Measurements from ENCODE around the gene MPP3.
"Not testable (repeated sequence)": the region's sequence is repeated elsewhere in the genome, so short reads cannot be mapped to it uniquely, and the experiment has no call there.

Gene MPP3

DNA sequence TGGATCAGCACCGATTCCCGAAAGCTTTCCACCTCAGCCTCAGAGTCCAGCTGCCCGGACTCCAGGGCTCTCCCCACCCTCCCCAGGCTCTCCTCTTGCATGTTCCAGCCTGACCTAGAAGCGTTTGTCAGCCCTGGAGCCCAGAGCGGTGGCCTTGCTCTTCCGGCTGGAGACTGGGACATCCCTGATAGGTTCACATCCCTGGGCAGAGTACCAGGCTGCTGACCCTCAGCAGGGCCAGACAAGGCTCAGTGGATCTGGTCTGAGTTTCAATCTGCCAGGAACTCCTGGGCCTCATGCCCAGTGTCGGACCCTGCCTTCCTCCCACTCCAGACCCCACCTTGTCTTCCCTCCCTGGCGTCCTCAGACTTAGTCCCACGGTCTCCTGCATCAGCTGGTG, 29.0 kb upstream of the MPP3 start:
- in situ Hi-C loops (cut with MboI; ENCODE audit: low sequenced_read_pairs) = no loop called here

DNA sequence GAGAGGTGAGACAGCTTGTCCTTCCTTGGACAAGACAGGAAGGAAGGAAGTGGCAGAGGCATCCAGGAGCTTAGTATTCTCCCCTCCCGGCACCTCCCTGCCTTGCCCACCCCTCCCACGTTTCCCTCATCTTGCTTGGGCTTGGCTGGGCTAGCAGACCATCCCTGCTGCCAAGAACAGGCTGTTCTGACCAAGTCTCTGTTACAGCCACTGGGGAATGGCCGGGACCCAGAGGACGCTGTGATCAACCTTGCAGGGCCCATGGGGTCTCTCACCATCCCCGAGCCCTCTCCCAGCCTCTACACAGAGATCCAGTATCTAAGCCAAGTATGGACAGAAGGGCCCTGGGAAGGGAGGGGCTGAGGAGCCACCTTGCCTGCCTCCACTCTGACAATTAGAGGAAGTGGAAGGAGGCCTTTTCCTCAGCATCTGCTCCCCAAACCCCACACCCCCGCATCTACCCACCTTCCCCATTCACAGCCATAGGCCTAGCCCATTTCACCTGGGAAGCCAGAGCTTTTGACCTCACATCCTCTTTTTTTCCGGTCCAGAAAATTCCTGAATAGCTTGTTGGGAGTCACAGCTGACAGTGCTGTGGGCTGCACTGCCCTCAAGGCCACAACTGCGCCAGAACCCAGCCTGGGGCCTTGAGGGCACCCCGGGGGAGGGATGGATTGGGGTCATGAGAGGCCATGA, 28.1 kb upstream of the MPP3 start:
- in situ Hi-C loops (cut with MboI; ENCODE audit: low sequenced_read_pairs) = no loop called here

DNA sequence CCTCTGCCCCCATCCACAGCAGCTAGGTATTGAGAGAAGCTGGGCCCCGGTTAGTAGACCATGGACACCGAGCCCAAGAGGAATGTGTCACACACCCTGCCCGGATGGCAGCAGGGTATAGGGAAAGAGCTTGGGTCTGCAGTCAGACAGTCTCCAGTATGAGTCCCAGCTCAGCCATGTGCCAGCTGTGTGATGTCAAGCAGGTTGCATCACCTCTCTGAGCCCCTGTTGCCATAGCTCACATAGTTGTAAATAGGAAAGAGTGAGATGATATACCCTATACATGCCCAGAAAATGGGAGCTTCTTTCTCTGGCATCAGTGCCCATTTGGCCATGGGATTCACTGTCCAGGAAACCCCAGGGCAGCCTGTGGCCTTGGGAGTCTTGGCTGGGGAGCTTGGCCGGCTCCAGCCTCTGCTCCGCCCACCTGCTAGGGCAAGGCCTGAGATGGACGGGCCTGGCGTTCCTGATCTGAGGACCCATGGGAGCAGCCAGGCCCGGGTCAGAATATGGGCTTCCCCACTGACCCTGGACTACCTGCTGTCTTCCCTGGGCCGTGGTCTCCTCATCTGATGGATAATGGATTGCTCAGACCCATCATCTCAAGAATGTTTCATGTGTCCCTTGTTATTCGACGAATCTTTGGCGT, 27.3 kb upstream of the MPP3 start:
- in situ Hi-C loops (cut with MboI; ENCODE audit: low sequenced_read_pairs) = no loop called here

DNA sequence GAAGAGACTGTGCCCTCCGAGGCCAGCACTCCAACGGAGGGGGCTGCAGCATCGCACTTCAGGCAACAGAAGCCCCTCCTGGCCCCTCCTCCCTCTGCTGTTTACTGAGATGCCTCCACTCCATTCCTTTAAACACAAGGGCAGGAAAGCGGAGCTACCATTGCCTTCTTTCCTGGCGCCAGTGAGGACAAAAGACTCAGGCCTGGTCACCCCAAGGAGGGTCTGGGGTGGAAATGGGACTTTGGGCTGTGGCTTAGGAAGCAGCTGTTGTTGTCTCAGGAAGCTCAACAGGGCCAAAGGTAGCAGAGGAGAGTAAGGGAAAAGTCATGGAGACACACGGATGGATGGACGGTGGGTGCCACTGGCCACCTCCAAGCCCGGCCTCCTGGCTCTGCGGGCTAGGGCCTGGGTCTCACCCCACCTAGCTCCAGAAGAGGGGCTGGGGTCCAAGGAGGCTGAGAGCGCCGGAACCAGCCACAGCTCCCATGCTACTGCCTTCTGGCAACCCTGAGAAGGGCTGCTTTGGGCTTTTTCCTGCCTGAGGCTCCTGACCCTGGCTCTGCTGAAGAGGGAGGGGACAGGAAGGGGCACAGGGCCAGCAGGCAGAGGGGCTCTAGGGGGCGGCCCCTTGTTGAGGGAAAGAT, 25.1 kb upstream of the MPP3 start:
- in situ Hi-C loops (cut with MboI; ENCODE audit: low sequenced_read_pairs) = no loop called here

DNA sequence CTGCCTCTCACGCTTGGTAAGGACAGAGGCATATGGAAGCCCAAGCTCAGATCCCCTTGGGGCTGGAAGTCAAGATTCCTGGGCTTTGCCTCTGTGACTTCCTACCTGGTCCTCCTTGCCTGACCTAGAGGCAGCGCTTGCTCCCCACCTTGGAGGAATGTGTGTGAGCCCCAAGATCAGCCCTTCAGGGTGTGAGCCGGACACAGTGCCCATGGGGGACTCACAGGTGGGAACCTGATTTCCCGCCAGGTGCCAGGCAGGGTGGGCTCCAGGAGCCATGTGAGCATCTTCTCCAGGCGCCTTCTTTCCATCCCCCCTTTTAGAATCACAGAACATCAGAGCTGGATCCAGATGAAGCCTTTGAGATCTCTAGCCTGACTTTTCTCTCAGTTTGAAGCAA, 24.2 kb upstream of the MPP3 start:
- in situ Hi-C loops (cut with MboI; ENCODE audit: low sequenced_read_pairs) = no loop called here

DNA sequence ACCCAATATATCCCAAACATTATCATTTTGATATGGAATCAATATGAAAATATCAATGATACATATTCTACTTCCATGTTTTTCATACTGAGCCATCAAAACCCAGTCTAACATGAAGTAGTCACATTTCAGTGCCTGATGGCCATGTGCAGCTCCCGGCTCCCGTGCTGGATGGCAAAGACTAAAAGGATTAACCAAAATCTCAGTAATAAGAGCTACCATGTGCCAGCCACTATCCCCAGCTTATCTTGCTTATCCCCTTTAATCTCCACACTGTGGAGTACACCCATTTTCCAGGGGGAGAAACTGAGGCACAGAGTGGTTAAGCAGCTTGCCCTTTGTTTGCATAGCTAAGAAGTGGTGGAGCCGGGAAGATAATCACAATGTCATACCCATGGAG, 23.2 kb upstream of the MPP3 start:
- in situ Hi-C loops (cut with MboI; ENCODE audit: low sequenced_read_pairs) = no loop called here

DNA sequence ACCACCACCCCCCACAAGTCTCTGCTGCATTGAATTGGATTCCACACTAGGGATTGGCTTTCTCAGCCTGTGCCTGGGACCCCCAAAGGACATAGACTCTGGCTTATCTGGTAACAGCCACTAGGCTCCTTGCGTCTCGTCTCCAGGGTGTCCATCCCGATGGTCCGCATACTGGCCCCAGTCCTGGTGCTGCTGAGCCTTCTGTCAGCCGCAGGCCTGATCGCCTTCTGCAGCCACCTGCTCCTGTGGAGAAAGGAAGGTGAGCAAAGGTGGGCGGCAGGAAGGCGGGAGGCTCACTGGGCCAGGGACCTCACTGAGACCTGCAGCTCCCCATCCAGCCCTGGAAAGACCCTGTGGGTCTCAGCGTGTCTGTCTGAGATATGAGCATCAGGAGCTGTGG, 22.1 kb upstream of the MPP3 start:
- in situ Hi-C loops (cut with MboI; ENCODE audit: low sequenced_read_pairs) = no loop called here

DNA sequence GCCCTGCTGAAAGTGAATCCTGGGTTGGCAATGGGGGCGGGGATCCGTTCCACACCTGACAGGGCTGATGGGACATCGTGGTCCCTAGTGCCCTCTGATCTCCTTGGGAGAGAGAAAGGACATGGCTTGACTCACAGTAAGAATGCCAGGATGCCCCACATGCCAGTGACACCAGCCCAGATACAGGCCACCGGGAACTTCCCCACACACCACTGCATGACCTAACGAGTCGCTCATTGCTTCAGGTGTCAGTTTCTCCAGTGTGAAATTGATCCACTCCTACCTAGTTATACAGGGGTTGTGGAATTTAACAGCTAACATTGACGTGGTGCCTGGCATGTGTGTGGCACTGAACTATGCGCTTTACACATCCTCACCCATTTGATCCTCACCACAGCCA, 21.6 kb upstream of the MPP3 start:
- in situ Hi-C loops (cut with MboI; ENCODE audit: low sequenced_read_pairs) = no loop called here

DNA sequence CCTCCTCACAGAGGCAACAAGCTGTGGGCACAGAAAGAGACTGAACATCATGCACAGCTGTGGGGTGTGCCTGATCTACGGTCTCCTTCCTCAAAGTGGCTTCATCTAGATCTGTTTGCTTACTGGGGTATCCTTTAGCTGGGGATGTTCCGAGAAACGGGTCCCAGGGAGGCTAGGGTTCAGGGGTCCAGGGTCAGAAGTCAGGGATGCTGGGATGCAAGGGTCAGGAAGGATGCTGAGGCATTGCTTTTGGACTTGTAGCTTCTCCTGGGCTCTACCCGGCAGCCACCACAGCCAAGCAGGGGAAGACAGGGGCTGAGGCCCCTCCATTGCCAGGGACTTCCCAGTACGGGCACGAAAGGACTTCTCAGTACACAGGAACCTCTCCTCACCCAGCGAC, 20.6 kb upstream of the MPP3 start:
- in situ Hi-C loops (cut with MboI; ENCODE audit: low sequenced_read_pairs) = no loop called here

DNA sequence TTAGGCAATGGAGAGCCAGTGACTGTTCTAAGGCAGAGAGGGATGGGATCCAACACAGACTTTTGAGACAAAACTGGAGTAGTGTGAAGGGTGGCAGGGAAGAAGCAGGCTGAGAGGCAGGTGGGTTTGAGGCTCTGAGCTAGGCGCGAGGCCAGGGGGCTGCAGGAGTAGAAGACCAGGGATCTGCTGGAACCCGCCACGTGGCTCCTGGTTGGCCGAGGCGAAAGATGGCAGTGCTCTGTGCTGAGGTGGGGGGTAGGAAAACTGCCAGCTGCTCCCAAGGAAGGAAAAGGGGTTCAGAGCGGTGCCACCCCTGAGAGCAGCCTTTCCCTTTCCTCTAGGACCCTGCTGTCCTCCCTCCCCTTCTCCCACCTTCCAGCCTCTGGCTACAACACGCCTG, 19.6 kb upstream of the MPP3 start:
- in situ Hi-C loops (cut with MboI; ENCODE audit: low sequenced_read_pairs) = no loop called here

DNA sequence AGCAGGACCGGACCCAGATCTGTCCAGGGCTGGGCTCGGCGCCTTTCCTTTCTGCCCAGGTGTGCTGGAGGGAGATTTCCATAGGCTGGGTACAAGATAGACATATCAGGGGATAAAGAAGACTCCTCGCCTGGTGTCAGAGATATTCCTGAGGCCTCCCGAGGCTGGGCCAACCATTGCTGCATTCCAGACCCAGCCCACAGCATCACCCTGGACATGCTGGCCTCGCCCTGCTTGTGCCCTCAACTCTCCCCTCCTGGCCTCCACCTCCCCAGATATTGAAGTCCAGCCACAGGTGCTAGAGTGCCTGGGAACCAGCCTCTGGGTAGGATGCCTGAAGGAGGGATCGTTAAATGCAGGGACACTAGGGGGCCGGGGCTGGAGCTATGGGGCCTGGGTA, 16.2 kb upstream of the MPP3 start:
- in situ Hi-C loops (cut with MboI; ENCODE audit: low sequenced_read_pairs) = no loop called here

DNA sequence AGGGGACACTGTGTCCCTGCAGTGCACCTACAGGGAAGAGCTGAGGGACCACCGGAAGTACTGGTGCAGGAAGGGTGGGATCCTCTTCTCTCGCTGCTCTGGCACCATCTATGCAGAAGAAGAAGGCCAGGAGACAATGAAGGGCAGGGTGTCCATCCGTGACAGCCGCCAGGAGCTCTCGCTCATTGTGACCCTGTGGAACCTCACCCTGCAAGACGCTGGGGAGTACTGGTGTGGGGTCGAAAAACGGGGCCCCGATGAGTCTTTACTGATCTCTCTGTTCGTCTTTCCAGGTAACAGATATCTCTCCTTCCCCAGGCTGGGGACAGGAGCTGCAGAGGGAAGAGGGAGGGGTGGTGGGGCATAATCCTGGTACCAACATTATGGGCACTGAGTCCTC, 15.7 kb upstream of the MPP3 start:
- in situ Hi-C loops (cut with MboI; ENCODE audit: low sequenced_read_pairs) = no loop called here

DNA sequence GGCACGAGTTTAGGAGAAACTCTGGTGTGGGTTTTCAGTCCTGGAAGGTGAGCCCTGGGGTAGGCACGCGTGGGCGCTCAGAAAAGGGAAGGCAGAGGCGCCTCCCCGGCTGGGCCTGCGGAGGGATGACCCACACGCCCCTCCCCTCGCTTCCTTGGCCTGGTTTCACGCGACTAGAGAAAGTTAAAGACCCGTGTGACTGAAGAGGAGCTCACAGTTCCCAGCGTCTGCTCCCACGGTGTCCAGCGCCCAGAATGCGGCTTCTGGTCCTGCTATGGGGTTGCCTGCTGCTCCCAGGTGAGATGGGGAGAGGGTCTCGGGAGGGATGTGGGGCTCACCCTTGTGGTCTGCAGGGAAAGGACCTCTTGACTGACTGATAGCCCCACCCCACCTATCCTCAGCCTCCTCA, 14.0 kb upstream of the MPP3 start, which contains the start of gene CD300LG:
Gene CD300LG (plus strand): TSS at position 214 of the 409 bp plus-strand sequence. CDS start 41 bp downstream, at position 255.
- in situ Hi-C loops (cut with MboI; ENCODE audit: low sequenced_read_pairs) = no loop called here

DNA sequence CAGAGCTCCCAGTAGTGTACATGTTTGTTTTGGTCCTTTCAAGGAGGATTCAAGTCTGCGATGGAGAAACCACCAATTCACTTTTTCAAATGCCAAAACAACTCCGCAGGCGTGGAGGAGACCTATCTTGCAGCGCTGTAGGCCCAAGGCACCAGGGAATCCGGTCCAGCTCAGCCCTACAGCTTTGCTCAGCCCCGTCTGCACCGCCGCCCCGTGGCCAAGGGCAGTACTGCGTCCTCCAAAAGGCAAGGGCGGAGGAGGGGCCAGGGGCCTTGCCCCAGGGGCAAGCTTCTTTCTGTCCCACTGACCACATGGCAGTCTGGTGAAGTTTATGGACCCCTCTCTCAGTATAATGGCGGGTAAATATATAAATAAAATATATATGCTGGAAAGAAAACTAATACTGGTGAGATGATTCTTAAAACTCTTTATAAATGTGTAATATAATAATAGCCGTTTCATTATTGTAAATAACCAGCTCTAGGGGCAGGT, 13.3 kb upstream of the MPP3 start:
- in situ Hi-C loops (cut with MboI; ENCODE audit: low sequenced_read_pairs) = no loop called here

DNA sequence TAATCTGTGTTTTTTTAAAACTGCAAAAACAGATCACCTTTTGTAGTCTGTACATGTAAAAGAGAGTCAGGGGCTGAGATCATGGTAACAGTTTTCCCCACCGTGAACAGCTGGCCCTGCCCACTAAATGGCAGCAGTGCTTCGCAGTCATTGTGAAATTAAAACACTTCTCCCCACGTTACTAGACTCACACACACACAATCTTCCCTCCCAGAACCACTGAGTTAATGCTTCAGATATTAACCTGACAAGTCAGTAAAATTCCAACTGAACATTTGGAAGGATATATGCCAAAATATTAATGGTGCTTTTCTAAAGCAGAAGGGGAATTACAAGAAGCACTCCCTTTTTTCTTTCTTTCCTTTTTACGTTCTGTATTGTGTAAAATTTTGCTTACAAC, 12.8 kb upstream of the MPP3 start:
- in situ Hi-C loops (cut with MboI; ENCODE audit: low sequenced_read_pairs) = no loop called here

DNA sequence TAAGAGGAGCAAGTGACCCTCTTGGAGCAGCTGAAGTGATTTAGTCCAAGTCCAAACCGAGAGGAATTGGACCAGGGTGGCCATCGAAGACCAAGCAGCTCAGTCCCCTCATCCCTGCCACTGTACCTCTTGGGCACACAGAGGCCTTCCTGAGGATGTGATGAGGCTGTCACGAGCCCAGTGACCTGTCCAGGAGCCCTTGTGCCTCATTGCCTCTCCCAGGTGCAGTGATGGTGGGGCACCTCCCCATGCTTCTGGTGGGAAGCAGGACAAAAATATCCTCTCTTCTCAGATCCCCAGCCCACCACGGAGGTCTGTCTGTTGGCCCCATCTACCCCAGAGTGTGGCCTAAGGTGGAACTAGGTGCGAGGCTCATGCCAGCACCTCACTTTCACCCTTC, 11.3 kb upstream of the MPP3 start:
- in situ Hi-C loops (cut with MboI; ENCODE audit: low sequenced_read_pairs) = no loop called here

DNA sequence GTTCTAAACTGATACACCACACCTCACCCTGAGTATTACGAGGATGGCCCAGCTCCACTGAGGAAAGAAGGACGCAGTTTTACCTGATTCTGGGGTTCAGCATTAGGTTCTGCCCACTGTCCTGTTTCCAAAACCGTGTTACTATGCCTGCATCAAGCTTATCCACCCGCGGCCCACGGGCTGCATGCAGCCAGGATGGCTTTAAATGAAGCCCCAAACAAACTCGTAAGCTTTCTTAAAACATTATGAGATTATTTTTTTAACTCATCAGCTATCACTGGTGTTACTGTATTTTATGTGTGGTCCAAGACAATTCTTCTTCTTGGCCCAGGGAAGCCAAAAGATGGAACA, 10.0 kb upstream of the MPP3 start:
- in situ Hi-C loops (cut with MboI; ENCODE audit: low sequenced_read_pairs) = no loop called here

DNA sequence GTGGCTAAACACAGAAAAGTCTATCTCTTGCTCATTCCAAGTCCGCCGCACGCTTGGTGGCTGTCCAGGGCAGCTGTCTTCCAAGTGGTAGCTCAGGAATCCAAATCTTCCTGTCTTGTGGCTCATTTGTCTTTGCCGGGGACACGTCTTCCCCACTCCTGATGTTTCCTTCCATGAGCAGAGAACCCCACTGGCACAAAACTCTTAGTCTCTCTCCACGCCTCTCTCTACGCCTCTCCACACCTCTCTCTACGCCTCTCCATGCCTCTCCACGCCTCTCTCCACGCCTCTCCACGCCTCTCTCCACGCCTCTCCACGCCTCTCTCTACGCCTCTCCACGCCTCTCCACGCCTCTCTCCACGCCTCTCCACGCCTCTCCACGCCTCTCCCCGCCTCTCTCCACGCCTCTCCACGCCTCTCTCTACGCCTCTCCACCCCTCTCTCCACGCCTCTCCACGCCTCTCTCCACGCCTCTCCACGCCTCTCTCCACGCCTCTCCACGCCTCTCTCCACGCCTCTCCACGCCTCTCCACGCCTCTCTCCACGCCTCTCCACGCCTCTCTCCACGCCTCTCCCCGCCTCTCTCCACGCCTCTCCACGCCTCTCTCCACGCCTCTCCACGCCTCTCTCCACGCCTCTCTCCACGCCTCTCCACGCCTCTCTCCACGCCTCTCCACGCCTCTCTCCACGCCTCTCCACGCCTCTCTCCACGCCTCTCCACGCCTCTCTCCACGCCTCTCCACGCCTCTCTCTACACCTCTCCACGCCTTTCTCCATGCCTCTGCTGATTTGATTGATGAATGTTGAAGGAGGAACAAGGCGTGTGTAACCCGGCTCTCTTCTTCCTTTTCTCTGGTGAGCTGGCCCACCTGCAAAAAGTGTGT, 9.4 kb upstream of the MPP3 start:
- in situ Hi-C loops (cut with MboI; ENCODE audit: low sequenced_read_pairs) = not testable (repeated sequence)

DNA sequence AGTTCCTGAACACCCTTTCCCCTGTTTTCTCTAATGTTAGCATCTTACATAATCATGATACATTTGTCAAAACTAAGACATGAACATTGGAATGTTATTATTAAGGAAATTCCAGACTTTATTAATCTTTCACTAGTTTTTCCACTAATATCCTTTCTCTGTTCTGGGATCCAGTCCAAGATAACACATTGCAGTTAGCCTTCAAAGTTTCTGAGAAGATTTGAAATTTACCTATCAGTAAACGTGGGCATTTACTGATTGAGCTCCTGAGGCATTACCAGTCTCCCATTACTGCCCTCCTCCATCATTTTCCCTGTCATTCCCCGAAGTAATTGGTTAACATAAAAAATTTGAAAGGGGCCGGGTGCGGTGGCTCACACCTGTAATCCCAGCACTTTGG, 8.3 kb upstream of the MPP3 start:
- in situ Hi-C loops (cut with MboI; ENCODE audit: low sequenced_read_pairs) = no loop called here

DNA sequence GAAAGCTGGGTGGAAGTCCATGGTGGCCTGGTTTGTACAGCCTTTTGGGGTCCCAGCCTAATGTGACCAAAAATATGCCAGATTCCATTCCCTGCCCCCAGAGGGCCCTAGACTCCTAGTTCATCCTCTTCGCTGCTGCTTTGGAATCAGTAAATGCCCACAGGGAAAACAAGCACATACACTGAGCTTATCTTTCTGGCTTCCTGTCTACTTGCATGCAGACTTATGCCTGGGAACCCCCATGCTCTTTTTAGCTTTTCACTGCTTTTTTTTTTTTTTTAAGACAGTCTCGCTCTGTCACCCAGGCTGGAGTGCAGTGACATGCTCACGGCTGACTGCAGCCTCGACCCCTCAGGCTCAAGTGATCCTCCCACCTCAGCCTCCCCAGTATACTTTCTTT, 7.9 kb upstream of the MPP3 start:
- in situ Hi-C loops (cut with MboI; ENCODE audit: low sequenced_read_pairs) = no loop called here

DNA sequence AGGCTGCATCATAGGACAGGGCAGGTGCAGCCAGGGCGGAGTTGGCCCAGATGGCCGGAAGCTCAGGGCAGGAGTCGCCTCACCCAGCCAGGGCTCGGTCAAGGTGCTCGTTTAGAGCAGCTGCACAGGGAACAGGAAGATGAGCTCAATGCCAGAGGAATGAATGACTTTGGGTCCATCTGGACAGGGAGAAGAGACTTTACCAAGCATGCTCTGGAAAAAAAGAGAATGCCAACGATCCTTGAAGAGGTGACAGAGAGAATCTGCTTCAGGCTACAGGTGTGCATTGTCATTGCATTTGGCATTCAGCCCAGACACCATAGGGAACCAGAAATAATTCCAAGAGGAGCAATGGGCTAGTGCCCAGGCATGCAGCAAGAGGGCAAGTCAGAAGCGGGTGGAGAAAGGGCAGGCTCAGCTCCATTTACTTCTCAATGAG, 6.7 kb upstream of the MPP3 start:
- in situ Hi-C loops (cut with MboI; ENCODE audit: low sequenced_read_pairs) = no loop called here

Data from HL-60/S4 treated with retinoic acid at 250 ng/mL for 4 days and 3 days (cell line).